HepG2 (cell line): Measurements from ENCODE around the gene AHCY. TPM values are rescaled to one million over a fixed set of nuclear protein-coding genes. Genes with fewer than 3 reads are reported as not detected.

Experiments used
- ATAC-seq: fragments of 200-7000 bp; cut with Tn5 transposase; 3 replicates; pipeline ENCODE4 v1.9.1; 2020; ENCODE audit warnings: mild to moderate bottlenecking, moderate library complexity
- BruUV-seq: library from RNA; stranded (reverse); fragments of 400-500 nt; replicated peaks from 2 replicates; lab custom pipeline; 2021; lab: Mats Ljungman, UMichigan
- CTCF ChIA-PET: fragments of 300-600 bp; formaldehyde crosslinking; extraction: SDS; loops from one replicate; lab custom pipeline; 2021; ENCODE audit warnings: low total read pairs, inconsistent platforms, low intra/inter-chr PET ratio; lab: Yijun Ruan, JAX
- POLR2A ChIA-PET: fragments of 350-600 bp; sonication (Branson Sonifier 250); formaldehyde crosslinking; loops from one replicate; lab custom pipeline; 2020; ENCODE audit warnings: antibody characterized with exemption, inconsistent platforms; lab: Yijun Ruan, JAX
- DNase-seq: peaks from one replicate; pipeline ENCODE4 v3.0.0-alpha.2; 2015; ENCODE audit warnings: low spot score
- FAIRE-seq: peaks from 3 replicates; lab custom pipeline; 2011; peaks lifted over from hg19 to GRCh38; lab: Jason Lieb, UNC
- H2AFZ ChIP-seq: one replicate; pipeline ENCODE4 v1.6.1; 2011; ENCODE audit warnings: low read length, inconsistent platforms
- H3K27ac ChIP-seq: fragments of 300-600 bp; 3 replicates; pipeline ENCODE4 v1.8.0; 2011; ENCODE audit warnings: mixed run types, mild to moderate bottlenecking, mixed read lengths, low read length, inconsistent platforms; ENCODE audit not compliant: insufficient read depth; ENCODE audit errors: extremely low read length
- H3K27me3 ChIP-seq, 2 experiments: fragments of 200-600 bp in 1 of 2; 2 replicates in 1 of 2; 3 replicates in 1 of 2; pipeline versions ENCODE4 v1.6.0 to v1.8.0; 2011; ENCODE audit warnings: low read length in 2 of 2, mild to moderate bottlenecking in 2 of 2, moderate library complexity in 2 of 2, inconsistent platforms in 1 of 2; ENCODE audit not compliant: insufficient read depth in 2 of 2, control insufficient read depth in 1 of 2
- H3K36me3 ChIP-seq, 2 experiments: fragments of 200-600 bp in 1 of 2; replicated peaks in 1 of 2; 2 replicates in 1 of 2; 3 replicates in 1 of 2; pipeline versions ENCODE4 v1.5.1 to v1.8.0; 2011; ENCODE audit warnings: low read length in 2 of 2, inconsistent platforms in 1 of 2; ENCODE audit not compliant: insufficient read depth in 2 of 2, control insufficient read depth in 1 of 2
- H3K4me1 ChIP-seq: 2 replicates; pipeline ENCODE4 v1.5.1; 2012; ENCODE audit warnings: low read length, inconsistent platforms; ENCODE audit not compliant: insufficient read depth
- H3K4me2 ChIP-seq: 2 replicates; pipeline ENCODE4 v1.6.0; 2011; ENCODE audit warnings: low read depth, low read length, inconsistent platforms
- H3K4me3 ChIP-seq, 3 experiments: fragments of 200-600 bp in 1 of 3; sonication (generic), shearing (Covaris generic) in 1 of 3; replicated peaks in 1 of 3; 2 replicates each; pipeline ENCODE4 v1.5.1; 2011 to 2016; ENCODE audit warnings: low read length in 3 of 3, inconsistent platforms in 2 of 3, low read depth in 2 of 3, mild to moderate bottlenecking in 2 of 3, control low read depth in 1 of 3, mixed read lengths in 1 of 3; ENCODE audit not compliant: insufficient read depth in 1 of 3
- H3K79me2 ChIP-seq: one replicate; pipeline ENCODE4 v1.6.1; 2011; ENCODE audit warnings: low read length, inconsistent platforms; ENCODE audit not compliant: insufficient read depth
- H3K9ac ChIP-seq: 2 replicates; pipeline ENCODE4 v1.6.0; 2011; ENCODE audit warnings: mild to moderate bottlenecking, low read depth, low read length, inconsistent platforms; ENCODE audit not compliant: insufficient read depth
- H3K9me3 ChIP-seq: 2 replicates; pipeline ENCODE4 v1.5.1; 2012; ENCODE audit warnings: mild to moderate bottlenecking, low read length
- H4K20me1 ChIP-seq: 2 replicates; pipeline ENCODE4 v1.6.0; 2011; ENCODE audit warnings: inconsistent platforms, mild to moderate bottlenecking, low read length, moderate library complexity; ENCODE audit not compliant: insufficient read depth
- MAFF ChIP-seq: IDR thresholded peaks from 2 replicates; pipeline ENCODE4 v1.6.1; 2011; ENCODE audit warnings: low read depth, low read length, improper control_type of control experiment
- MAFK ChIP-seq, 2 experiments: IDR thresholded peaks in 1 of 2; conservative IDR thresholded peaks in 1 of 2; 2 replicates each; pipeline ENCODE4 v1.6.1; 2011; ENCODE audit warnings: improper control_type of control experiment in 2 of 2, low read length in 2 of 2
- MTA1 ChIP-seq: sonication (generic); formaldehyde crosslinking; IDR thresholded peaks from 2 replicates; pipeline ENCODE4 v1.4.0; 2020; ENCODE audit warnings: missing genetic modification reagents, mild to moderate bottlenecking, borderline replicate concordance
- NFE2 ChIP-seq: sonication (generic); formaldehyde crosslinking; IDR thresholded peaks from 2 replicates; pipeline ENCODE4 v1.4.0; 2020; ENCODE audit warnings: missing genetic modification reagents
- REXO4 ChIP-seq: sonication (generic); formaldehyde crosslinking; IDR thresholded peaks from 2 replicates; pipeline ENCODE4 v1.8.0; 2022; ENCODE audit warnings: missing genetic modification reagents, mild to moderate bottlenecking, borderline replicate concordance
- SNAI1 ChIP-seq: sonication (generic); formaldehyde crosslinking; IDR thresholded peaks from 2 replicates; pipeline ENCODE4 v1.5.0; 2020; ENCODE audit warnings: mild to moderate bottlenecking, missing genetic modification reagents, borderline replicate concordance
- SNAPC2 ChIP-seq: sonication (generic); formaldehyde crosslinking; IDR thresholded peaks from 2 replicates; pipeline ENCODE4 v1.8.1; 2022; ENCODE audit warnings: mild to moderate bottlenecking, missing genetic modification reagents
- STAG1 ChIP-seq: sonication (generic); formaldehyde crosslinking; IDR thresholded peaks from 2 replicates; pipeline ENCODE4 v1.4.0; 2020; ENCODE audit warnings: missing genetic modification reagents
- TCF12 ChIP-seq, 2 experiments: fragments of 450-650 bp in 1 of 2; sonication (generic) in 1 of 2; formaldehyde crosslinking in 1 of 2; IDR thresholded peaks; 2 replicates each; pipeline versions ENCODE4 v1.6.1 to v1.8.0; 2017 to 2022; ENCODE audit warnings: antibody characterized with exemption in 1 of 2, mild to moderate bottlenecking in 1 of 2, missing genetic modification reagents in 1 of 2, moderate library complexity in 1 of 2
- ZNF530 ChIP-seq: sonication (generic); formaldehyde crosslinking; IDR thresholded peaks from 2 replicates; pipeline ENCODE4 v1.5.0; 2020; ENCODE audit warnings: low read depth, mild to moderate bottlenecking, missing genetic modification reagents
- ZNF577 ChIP-seq: sonication (generic); formaldehyde crosslinking; IDR thresholded peaks from 2 replicates; pipeline ENCODE4 v1.4.0; 2020; ENCODE audit warnings: mild to moderate bottlenecking, low read depth, missing genetic modification reagents, borderline replicate concordance
- ZNF589 ChIP-seq: sonication (generic); formaldehyde crosslinking; conservative IDR thresholded peaks from 2 replicates; pipeline ENCODE4 v1.8.0; 2022; ENCODE audit warnings: mild to moderate bottlenecking, moderate library complexity, missing genetic modification reagents
- WGBS: methylation state at CpG from one replicate; pipeline ENCODE4 v1.1.6; 2017; ENCODE audit warnings: low lambda C conversion rate; 5-methylcytosine and 5-hydroxymethylcytosine counted together
- in situ Hi-C: cut with HindIII; loops from 2 replicates; pipeline ENCODE4 v1.10.0; 2017; ENCODE audit warnings: low pct_unique_long_range_greater_than_20kb; ENCODE audit not compliant: extremely low pct_ligation_motif_present
- intact Hi-C: fragments of 100-400 bp; cut with micrococcal nuclease; formaldehyde crosslinking; loops from one replicate; pipeline ENCODE4 v1.10.0; 2022; ENCODE audit not compliant: unreplicated experiment
- polyA plus RNA-seq, 8 experiments: library from polyadenylated mRNA; depleted of rRNA in 3 of 8; stranded (reverse) in 7 of 8; unstranded in 1 of 8; fragments of >200 nt; fragmentation: Illumina TruSeq in 4 of 8; extraction: Trizol in 4 of 8; gene quantifications; 2 replicates each; pipeline versions ENCODE4 v1.2.1 to v1.2.3, GENCODE V29; 2011 to 2016; ENCODE audit warnings: low read depth in 4 of 8, missing spikeins in 1 of 8, mixed read lengths in 1 of 8; ENCODE audit not compliant: insufficient read depth in 1 of 8
- total RNA-seq, 5 experiments: library from RNA; depleted of rRNA; stranded (reverse); fragments of >200 nt; fragmentation: Illumina TruSeq; extraction: Trizol; gene quantifications; 2 replicates each; pipeline ENCODE4 v1.2.3, GENCODE V29; 2016; ENCODE audit warnings: low read depth in 1 of 5
- TF ChIP-seq, protein P1 (sequence below), 2 experiments: sonication (generic) in 1 of 2; formaldehyde crosslinking in 1 of 2; IDR thresholded peaks; 2 replicates each; pipeline versions ENCODE4 v1.4.0 to v1.6.1; 2018 to 2020; ENCODE audit warnings: missing genetic modification reagents in 2 of 2, borderline replicate concordance in 1 of 2, low read depth in 1 of 2, mild to moderate bottlenecking in 1 of 2, missing biosample characterization in 1 of 2
- TF ChIP-seq, protein P2 (sequence below): sonication (generic); formaldehyde crosslinking; IDR thresholded peaks from 2 replicates; pipeline ENCODE4 v1.9.0; 2021; ENCODE audit warnings: missing genetic modification reagents, mild to moderate bottlenecking, borderline replicate concordance

Gene AHCY
- total and polyA plus RNA-seq, 2 of the 13 experiments (the other 11 are each of a cell fraction or from before 2014, with no cell fraction given): 407 to 419 TPM

DNA sequence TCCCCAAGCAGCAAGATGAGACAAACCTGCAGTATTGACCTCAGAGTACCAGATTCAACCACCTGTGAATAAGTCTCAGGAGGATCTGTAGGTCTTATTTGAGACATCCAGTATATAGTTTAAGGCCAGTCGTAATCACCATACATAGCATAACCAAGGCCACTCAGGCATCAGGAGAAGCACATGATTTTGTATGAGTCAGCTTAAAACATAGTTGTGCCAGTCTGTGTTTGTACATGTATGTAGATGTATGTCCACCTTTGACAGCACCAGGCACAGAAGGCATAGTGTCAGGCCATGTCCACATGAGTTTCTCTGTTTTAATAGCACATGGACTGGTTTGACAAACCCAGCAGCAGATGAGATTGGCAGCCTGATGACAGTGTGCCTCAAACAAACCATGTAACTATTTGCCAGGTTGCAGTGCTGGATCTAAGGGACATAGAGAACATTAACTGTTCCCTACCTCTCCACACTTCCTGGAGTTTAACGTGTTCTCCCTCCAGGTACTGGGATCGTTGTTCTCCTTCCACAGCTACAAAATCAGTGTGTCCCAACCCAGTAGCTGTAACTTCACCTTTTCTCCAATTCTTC lies 70.6 kb downstream of the AHCY start:
- no peak for FAIRE-seq
- ChIA-PET CTCF (no interaction called here), POLR2A (no interaction called here)
- Histone ChIP-seq H3K36me3 (no peaks in the 10 kb centered on the region), H3K27me3 (no peaks in the 10 kb centered on the region), H3K9ac (no peak overlapping the region), H3K4me1 (peaks cover 6% of the 10 kb centered on the region; the same call in 1 of the 2 replicates), H3K79me2 (no peaks in the 10 kb centered on the region), H3K9me3 (no peaks in the 10 kb centered on the region), H2AFZ (no peak overlapping the region), H3K4me3 (no peak overlapping the region), H4K20me1 (no peaks in the 10 kb centered on the region), H3K27ac (no peak overlapping the region), H3K4me2 (no peak overlapping the region)
- intact Hi-C loops (no loop called here), in situ Hi-C loops (no loop called here)
- no peak for ATAC-seq
- WGBS: 57% methylated on average over 3 of the region's 3 CpGs
- no TSS peak for BruUV-seq
- no peak for DNase-seq
- TF ChIP-seq, protein P1, sequence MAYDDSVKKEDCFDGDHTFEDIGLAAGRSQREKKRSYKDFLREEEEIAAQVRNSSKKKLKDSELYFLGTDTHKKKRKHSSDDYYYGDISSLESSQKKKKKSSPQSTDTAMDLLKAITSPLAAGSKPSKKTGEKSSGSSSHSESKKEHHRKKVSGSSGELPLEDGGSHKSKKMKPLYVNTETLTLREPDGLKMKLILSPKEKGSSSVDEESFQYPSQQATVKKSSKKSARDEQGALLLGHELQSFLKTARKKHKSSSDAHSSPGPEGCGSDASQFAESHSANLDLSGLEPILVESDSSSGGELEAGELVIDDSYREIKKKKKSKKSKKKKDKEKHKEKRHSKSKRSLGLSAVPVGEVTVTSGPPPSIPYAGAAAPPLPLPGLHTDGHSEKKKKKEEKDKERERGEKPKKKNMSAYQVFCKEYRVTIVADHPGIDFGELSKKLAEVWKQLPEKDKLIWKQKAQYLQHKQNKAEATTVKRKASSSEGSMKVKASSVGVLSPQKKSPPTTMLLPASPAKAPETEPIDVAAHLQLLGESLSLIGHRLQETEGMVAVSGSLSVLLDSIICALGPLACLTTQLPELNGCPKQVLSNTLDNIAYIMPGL (CRISPR knock-in tag; IDR thresholded peaks at IDR 0.05; ENCODE audit: borderline replicate concordance in 1 of 2, low read depth in 1 of 2): no peak
- TF ChIP-seq MAFF: peak; percentile 93
- no peak for TF ChIP-seq SNAPC2 (CRISPR knock-in tag)
- peak; percentile 96 for TF ChIP-seq MAFK (conservative IDR thresholded peaks at IDR 0.05 in 1 of 2, IDR thresholded peaks at IDR 0.05 in 1 of 2; ENCODE audit: low read length in 2 of 2)

DNA sequence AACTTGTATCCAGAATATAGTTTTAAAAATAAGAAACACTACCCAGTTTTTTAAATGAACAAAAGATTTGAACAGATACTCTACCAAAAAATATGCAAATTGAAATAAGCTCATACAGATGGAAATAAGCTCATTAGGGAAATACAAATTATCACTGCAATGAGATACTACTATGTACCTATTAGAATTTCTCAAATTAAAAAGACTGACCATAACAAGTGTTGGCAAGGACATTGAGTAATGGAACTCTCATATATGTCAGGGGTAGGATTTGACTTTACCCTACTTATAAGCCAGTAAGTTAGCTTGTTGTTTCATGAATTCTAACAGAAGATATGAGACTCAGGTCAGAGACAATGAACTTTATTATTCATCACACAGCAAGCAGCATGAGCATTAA lies 71.5 kb downstream of the AHCY start:
- Histone ChIP-seq H3K4me3 (no peak overlapping the region), H3K27me3 (no peaks in the 10 kb centered on the region), H3K9ac (no peak overlapping the region), H4K20me1 (no peaks in the 10 kb centered on the region), H3K27ac (no peak overlapping the region), H3K36me3 (no peaks in the 10 kb centered on the region), H3K9me3 (no peaks in the 10 kb centered on the region), H2AFZ (no peak overlapping the region), H3K79me2 (no peaks in the 10 kb centered on the region), H3K4me2 (no peak overlapping the region), H3K4me1 (peaks cover 6% of the 10 kb centered on the region; the same call in 1 of the 2 replicates)
- DNase-seq (no peak), FAIRE-seq (no peak), ATAC-seq (no peak)
- intact Hi-C loops: no loop called here
- CTCF ChIA-PET: no interaction called here
- BruUV-seq: no TSS peak
- in situ Hi-C loops: no loop called here
- POLR2A ChIA-PET: no interaction called here
- no peak for TF ChIP-seq ZNF589
- TF ChIP-seq NFE2 (CRISPR knock-in tag): no peak
- TF ChIP-seq, protein P2, sequence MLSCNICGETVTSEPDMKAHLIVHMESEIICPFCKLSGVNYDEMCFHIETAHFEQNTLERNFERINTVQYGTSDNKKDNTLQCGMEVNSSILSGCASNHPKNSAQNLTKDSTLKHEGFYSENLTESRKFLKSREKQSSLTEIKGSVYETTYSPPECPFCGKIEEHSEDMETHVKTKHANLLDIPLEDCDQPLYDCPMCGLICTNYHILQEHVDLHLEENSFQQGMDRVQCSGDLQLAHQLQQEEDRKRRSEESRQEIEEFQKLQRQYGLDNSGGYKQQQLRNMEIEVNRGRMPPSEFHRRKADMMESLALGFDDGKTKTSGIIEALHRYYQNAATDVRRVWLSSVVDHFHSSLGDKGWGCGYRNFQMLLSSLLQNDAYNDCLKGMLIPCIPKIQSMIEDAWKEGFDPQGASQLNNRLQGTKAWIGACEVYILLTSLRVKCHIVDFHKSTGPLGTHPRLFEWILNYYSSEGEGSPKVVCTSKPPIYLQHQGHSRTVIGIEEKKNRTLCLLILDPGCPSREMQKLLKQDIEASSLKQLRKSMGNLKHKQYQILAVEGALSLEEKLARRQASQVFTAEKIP (CRISPR knock-in tag): no peak
- TF ChIP-seq STAG1 (CRISPR knock-in tag): no peak
- no peak for TF ChIP-seq ZNF530 (CRISPR knock-in tag)
- TF ChIP-seq MTA1: no peak
- no peak for TF ChIP-seq SNAI1 (CRISPR knock-in tag)
- no peak for TF ChIP-seq TCF12 (IDR thresholded peaks at IDR 0.05)
- no peak for TF ChIP-seq TCF12 (CRISPR knock-in tag; IDR thresholded peaks at IDR 0.05)
- TF ChIP-seq ZNF577: no peak
- no peak for TF ChIP-seq REXO4
